Measurements from ENCODE around the gene ZNF799.

- TF ChIP-seq EZH2 (IDR thresholded peaks at IDR 0.05; ENCODE audit: insufficient read depth, poor library complexity, severe bottlenecking) (no peak), EZH2phosphoT487 (IDR thresholded peaks at IDR 0.05; ENCODE audit: insufficient read depth, low read depth) (no peak)
These were observed 49.8 kb upstream of the ZNF799 start for GRCh38 chr19:12450844-12451243.

All from GM23248 (cell line).